ENCODE data around the gene PCDHB1. TPM values are rescaled to one million over a fixed set of nuclear protein-coding genes. Genes with fewer than 3 reads are reported as not detected.

Gene PCDHB1
- total RNA-seq, 2 experiments from 2014 or later: not detected

DNA sequence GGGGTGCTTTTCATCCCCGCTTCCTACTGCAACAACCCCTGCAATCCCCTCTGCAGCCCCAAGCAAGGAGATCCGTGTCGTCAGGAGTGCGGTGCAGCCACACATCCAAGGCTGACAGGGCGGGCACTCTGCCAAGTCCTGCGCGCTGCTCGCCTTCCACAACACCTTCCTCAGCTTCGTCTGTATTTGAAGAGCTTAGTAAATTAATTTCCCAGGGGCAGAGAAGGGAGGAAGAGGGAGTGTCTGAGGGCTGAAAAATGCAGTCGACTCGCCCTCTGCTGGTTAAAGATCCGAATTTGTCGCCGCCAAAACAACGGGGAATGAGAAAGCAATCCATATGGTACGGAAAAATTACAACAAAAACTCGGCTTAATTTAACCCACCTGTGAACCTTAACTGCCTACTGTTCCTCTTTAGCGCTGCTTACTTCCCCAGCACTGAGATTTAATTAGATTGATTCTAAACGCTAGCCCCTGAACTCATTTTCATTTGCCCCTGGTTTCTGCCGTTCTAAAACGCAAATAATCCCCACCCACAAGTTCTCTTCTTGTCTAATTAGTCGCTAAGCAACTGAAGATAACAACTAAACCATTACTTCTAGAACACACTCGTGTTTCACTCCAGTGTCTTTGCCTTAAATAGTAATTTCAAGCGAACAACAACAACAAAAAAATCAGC is 10.9 kb upstream of the PCDHB1 start:
- H3K36me3 ChIP-seq (ENCODE audit: insufficient read depth, low read length): no peaks in the 10 kb centered on the region
- H4K20me1 ChIP-seq (ENCODE audit: insufficient read depth, low read length): no peaks in the 10 kb centered on the region
- H3K9me3 ChIP-seq (ENCODE audit: low read length): no peaks in the 10 kb centered on the region
- H3K27ac ChIP-seq (ENCODE audit: low read depth, low read length, poor library complexity, severe bottlenecking): no peak overlapping the region
- no peak overlapping the region for H3K4me2 ChIP-seq (ENCODE audit: low read length)
- no peak for DNase-seq (ENCODE audit: low spot score)
- ChIA-PET POLR2A (no interaction called here), CTCF (ENCODE audit: unreplicated experiment) (no interaction called here)
- H2AFZ ChIP-seq (ENCODE audit: low read length): no peak overlapping the region
- intact Hi-C loops (cut with micrococcal nuclease; ENCODE audit: unreplicated experiment): no loop called here
- no peaks in the 10 kb centered on the region for H3K4me1 ChIP-seq (ENCODE audit: insufficient read depth, low read length, poor library complexity, severe bottlenecking)
- no peaks in the 10 kb centered on the region for H3K79me2 ChIP-seq (ENCODE audit: insufficient read depth, low read depth, low read length)
- no peaks in the 10 kb centered on the region for H3K9me2 ChIP-seq (ENCODE audit: insufficient read depth, low read length)
- no peak overlapping the region for H3K4me3 ChIP-seq (ENCODE audit: low read depth, low read length, poor library complexity, severe bottlenecking)
- TF ChIP-seq, protein P1, sequence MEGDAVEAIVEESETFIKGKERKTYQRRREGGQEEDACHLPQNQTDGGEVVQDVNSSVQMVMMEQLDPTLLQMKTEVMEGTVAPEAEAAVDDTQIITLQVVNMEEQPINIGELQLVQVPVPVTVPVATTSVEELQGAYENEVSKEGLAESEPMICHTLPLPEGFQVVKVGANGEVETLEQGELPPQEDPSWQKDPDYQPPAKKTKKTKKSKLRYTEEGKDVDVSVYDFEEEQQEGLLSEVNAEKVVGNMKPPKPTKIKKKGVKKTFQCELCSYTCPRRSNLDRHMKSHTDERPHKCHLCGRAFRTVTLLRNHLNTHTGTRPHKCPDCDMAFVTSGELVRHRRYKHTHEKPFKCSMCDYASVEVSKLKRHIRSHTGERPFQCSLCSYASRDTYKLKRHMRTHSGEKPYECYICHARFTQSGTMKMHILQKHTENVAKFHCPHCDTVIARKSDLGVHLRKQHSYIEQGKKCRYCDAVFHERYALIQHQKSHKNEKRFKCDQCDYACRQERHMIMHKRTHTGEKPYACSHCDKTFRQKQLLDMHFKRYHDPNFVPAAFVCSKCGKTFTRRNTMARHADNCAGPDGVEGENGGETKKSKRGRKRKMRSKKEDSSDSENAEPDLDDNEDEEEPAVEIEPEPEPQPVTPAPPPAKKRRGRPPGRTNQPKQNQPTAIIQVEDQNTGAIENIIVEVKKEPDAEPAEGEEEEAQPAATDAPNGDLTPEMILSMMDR (conservative IDR thresholded peaks at IDR 0.05; ENCODE audit: low read length): no peak
- no peak for TF ChIP-seq EZH2phosphoT487 (IDR thresholded peaks at IDR 0.05; ENCODE audit: borderline replicate concordance, low read depth, low read length)
- no TSS peak for BruUV-seq (replicated peaks)

DNA sequence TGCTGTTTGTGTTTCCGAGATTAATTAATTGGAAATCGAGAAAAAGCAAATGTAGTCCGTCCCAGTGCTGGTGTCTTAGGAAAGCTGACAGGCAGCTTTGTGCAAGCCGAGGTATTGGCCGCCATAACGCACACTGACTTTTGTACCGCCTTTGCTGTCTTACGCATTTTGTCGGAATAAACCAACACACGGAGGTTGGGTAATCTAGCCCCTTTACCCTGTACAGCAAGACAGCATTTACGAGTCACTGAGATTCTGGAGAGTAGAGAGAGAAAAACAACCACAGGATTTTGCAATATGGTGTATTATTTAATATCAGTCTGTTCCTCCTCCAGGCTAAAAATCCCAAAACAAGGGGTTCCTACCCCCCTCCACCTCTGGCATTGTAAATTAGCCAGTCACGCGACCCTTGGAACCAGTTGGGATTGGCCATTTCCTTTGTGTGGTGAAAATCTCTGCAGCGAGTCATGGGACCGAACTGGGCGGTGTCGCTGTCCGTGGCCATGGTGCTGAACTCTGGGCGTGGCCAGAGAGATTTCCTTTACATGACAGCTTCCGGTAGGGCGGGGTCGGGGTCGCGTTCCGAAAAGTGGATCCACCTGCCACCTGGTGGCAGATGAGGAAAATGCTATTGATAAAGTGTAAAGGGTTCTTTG is 10.3 kb upstream of the PCDHB1 start:
- intact Hi-C loops (cut with micrococcal nuclease; ENCODE audit: unreplicated experiment): loop anchor here (1.0 kb wide), 1 partner anchor 200 kb away; the partner anchor contains the start of gene PCDHA8
- H3K4me1 ChIP-seq (ENCODE audit: insufficient read depth, low read length, poor library complexity, severe bottlenecking): no peaks in the 10 kb centered on the region
- no peaks in the 10 kb centered on the region for H4K20me1 ChIP-seq (ENCODE audit: insufficient read depth, low read length)
- H3K79me2 ChIP-seq (ENCODE audit: insufficient read depth, low read depth, low read length): no peaks in the 10 kb centered on the region
- H3K9me2 ChIP-seq (ENCODE audit: insufficient read depth, low read length): no peaks in the 10 kb centered on the region
- TF ChIP-seq, protein P1 (conservative IDR thresholded peaks at IDR 0.05; ENCODE audit: low read length): peak; percentile 88
- TF ChIP-seq EZH2phosphoT487 (IDR thresholded peaks at IDR 0.05; ENCODE audit: borderline replicate concordance, low read depth, low read length): no peak
- ChIA-PET POLR2A (no interaction called here), CTCF (ENCODE audit: unreplicated experiment) (no interaction called here)
- no peaks in the 10 kb centered on the region for H3K9me3 ChIP-seq (ENCODE audit: low read length)
- BruUV-seq (replicated peaks): no TSS peak
- peak; percentile 87 for DNase-seq (ENCODE audit: low spot score)
- H3K4me3 ChIP-seq (ENCODE audit: low read depth, low read length, poor library complexity, severe bottlenecking): no peak overlapping the region
- no peak overlapping the region for H3K4me2 ChIP-seq (ENCODE audit: low read length)
- no peaks in the 10 kb centered on the region for H3K36me3 ChIP-seq (ENCODE audit: insufficient read depth, low read length)
- H2AFZ ChIP-seq (ENCODE audit: low read length): no peak overlapping the region
- no peak overlapping the region for H3K27ac ChIP-seq (ENCODE audit: low read depth, low read length, poor library complexity, severe bottlenecking)

DNA sequence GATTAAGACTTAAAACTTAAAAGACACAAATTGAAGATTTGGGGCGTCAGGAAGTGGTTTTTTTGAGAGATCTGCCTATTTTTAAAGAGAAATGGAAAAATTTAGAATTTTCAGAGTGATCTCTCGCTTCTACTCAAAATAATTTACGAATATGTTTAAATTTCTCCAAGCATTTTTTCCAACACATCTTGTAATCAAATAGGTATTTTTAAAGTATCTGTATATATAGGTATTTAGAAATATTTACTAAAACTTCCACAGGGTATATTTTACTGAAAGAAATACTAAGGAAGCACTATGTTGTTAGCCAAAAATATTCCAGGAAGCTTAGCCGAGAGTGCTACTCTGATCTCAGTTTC is 9.8 kb upstream of the PCDHB1 start:
- no peak for DNase-seq (ENCODE audit: low spot score)
- no peaks in the 10 kb centered on the region for H3K79me2 ChIP-seq (ENCODE audit: insufficient read depth, low read depth, low read length)
- no peak overlapping the region for H3K4me2 ChIP-seq (ENCODE audit: low read length)
- ChIA-PET CTCF (ENCODE audit: unreplicated experiment) (no interaction called here), POLR2A (no interaction called here)
- intact Hi-C loops (cut with micrococcal nuclease; ENCODE audit: unreplicated experiment): loop anchor here (1.0 kb wide), 1 partner anchor 200 kb away; the partner anchor contains the start of gene PCDHA8
- TF ChIP-seq EZH2phosphoT487 (IDR thresholded peaks at IDR 0.05; ENCODE audit: borderline replicate concordance, low read depth, low read length): no peak
- TF ChIP-seq, protein P1 (conservative IDR thresholded peaks at IDR 0.05; ENCODE audit: low read length): peak; percentile 20; the same call in 1 of the 2 replicates
- H3K9me3 ChIP-seq (ENCODE audit: low read length): no peaks in the 10 kb centered on the region
- H3K27ac ChIP-seq (ENCODE audit: low read depth, low read length, poor library complexity, severe bottlenecking): no peak overlapping the region
- no peaks in the 10 kb centered on the region for H3K36me3 ChIP-seq (ENCODE audit: insufficient read depth, low read length)
- BruUV-seq (replicated peaks): no TSS peak
- H3K9me2 ChIP-seq (ENCODE audit: insufficient read depth, low read length): no peaks in the 10 kb centered on the region
- H2AFZ ChIP-seq (ENCODE audit: low read length): no peak overlapping the region
- H3K4me3 ChIP-seq (ENCODE audit: low read depth, low read length, poor library complexity, severe bottlenecking): no peak overlapping the region
- H4K20me1 ChIP-seq (ENCODE audit: insufficient read depth, low read length): no peaks in the 10 kb centered on the region
- no peaks in the 10 kb centered on the region for H3K4me1 ChIP-seq (ENCODE audit: insufficient read depth, low read length, poor library complexity, severe bottlenecking)

Measured in OCI-LY7 (cell line).